ENCODE results near the gene KTN1.

KTN1 gene

DNA sequence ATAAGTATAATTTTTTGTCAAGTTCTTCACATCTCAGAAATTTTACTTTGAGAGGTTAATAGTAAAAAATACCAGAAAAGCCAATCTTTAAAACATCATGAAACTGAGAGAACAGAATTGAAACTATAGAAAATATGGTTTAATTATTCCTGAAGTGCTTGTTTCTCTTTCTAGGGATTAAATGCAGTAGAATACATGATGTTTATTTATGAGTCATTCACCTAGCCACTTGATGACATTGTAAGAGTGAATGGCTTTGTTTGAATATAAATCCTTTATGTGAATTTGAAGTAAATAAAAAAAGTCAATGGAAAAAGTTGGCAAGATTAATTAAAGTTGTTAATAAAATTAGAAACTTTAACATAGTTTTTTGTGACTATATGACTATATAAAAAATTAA, 48.4 kb downstream of the KTN1 start:
- no peaks in the 10 kb centered on the region for H3K9me3 ChIP-seq (ENCODE audit: control insufficient read depth, insufficient read depth, low read length)
- no peaks in the 10 kb centered on the region for H4K20me1 ChIP-seq (ENCODE audit: control insufficient read depth, insufficient read depth, low read depth, low read length)
- H3K27ac ChIP-seq (ENCODE audit: low read depth, low read length) = no peak overlapping the region
- H3K4me3 ChIP-seq (ENCODE audit: low read length) = no peak overlapping the region
- no peaks in the 10 kb centered on the region for H3K27me3 ChIP-seq (ENCODE audit: control insufficient read depth, low read length)
- H3F3A ChIP-seq (ENCODE audit: control insufficient read depth, insufficient read depth) = no peaks in the 10 kb centered on the region
- peaks cover 6% of the 10 kb centered on the region for H3K79me2 ChIP-seq (ENCODE audit: control insufficient read depth, low read length)
- H3K36me3 ChIP-seq (ENCODE audit: control insufficient read depth, low read length) = peaks cover 72% of the 10 kb centered on the region
- no peaks in the 10 kb centered on the region for H3K9me2 ChIP-seq (replicated peaks; ENCODE audit: control insufficient read depth, low read length)
- H3K4me2 ChIP-seq (ENCODE audit: low read length) = no peak overlapping the region
- no peak for TF ChIP-seq EZH2phosphoT487 (IDR thresholded peaks at IDR 0.05; ENCODE audit: borderline replicate concordance, low read length)
- TF ChIP-seq, protein P1, sequence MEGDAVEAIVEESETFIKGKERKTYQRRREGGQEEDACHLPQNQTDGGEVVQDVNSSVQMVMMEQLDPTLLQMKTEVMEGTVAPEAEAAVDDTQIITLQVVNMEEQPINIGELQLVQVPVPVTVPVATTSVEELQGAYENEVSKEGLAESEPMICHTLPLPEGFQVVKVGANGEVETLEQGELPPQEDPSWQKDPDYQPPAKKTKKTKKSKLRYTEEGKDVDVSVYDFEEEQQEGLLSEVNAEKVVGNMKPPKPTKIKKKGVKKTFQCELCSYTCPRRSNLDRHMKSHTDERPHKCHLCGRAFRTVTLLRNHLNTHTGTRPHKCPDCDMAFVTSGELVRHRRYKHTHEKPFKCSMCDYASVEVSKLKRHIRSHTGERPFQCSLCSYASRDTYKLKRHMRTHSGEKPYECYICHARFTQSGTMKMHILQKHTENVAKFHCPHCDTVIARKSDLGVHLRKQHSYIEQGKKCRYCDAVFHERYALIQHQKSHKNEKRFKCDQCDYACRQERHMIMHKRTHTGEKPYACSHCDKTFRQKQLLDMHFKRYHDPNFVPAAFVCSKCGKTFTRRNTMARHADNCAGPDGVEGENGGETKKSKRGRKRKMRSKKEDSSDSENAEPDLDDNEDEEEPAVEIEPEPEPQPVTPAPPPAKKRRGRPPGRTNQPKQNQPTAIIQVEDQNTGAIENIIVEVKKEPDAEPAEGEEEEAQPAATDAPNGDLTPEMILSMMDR (IDR thresholded peaks at IDR 0.05; ENCODE audit: low read depth, low read length, poor library complexity, severe bottlenecking) = no peak
- H3K4me1 ChIP-seq (ENCODE audit: control insufficient read depth, low read length) = no peaks in the 10 kb centered on the region

DNA sequence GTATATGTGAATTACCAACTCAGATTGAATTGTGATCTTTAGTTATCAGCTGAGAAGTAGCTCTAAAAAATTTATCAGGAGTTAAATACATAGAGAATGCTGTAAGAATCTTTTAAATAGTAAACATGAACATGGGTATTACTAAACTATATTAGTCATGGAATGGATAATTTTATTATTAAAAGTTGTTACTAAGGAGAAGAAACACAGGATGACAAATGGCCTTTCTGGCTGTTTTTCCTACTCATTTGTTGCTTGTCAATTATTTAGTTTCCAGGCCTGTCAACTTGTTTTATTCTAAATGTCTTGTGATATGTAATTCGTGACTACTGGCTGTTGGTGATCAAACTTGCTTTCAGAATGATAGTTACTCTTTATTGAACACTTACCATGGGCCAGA, 58.7 kb downstream of the KTN1 start:
- Histone ChIP-seq H3K4me2 (ENCODE audit: low read length) (no peak overlapping the region), H4K20me1 (ENCODE audit: control insufficient read depth, insufficient read depth, low read depth, low read length) (no peaks in the 10 kb centered on the region), H3K4me3 (ENCODE audit: low read length) (no peak overlapping the region), H3K27me3 (ENCODE audit: control insufficient read depth, low read length) (no peaks in the 10 kb centered on the region), H3K4me1 (ENCODE audit: control insufficient read depth, low read length) (no peaks in the 10 kb centered on the region), H3K27ac (ENCODE audit: low read depth, low read length) (no peak overlapping the region), H3K9me2 (replicated peaks; ENCODE audit: control insufficient read depth, low read length) (no peaks in the 10 kb centered on the region), H3K9me3 (ENCODE audit: control insufficient read depth, insufficient read depth, low read length) (no peaks in the 10 kb centered on the region), H3F3A (ENCODE audit: control insufficient read depth, insufficient read depth) (no peaks in the 10 kb centered on the region), H3K36me3 (ENCODE audit: control insufficient read depth, low read length) (peaks cover 93% of the 10 kb centered on the region), H3K79me2 (ENCODE audit: control insufficient read depth, low read length) (no peaks in the 10 kb centered on the region)
- TF ChIP-seq EZH2phosphoT487 (IDR thresholded peaks at IDR 0.05; ENCODE audit: borderline replicate concordance, low read length) = no peak
- TF ChIP-seq, protein P1 (IDR thresholded peaks at IDR 0.05; ENCODE audit: low read depth, low read length, poor library complexity, severe bottlenecking) = no peak

DNA sequence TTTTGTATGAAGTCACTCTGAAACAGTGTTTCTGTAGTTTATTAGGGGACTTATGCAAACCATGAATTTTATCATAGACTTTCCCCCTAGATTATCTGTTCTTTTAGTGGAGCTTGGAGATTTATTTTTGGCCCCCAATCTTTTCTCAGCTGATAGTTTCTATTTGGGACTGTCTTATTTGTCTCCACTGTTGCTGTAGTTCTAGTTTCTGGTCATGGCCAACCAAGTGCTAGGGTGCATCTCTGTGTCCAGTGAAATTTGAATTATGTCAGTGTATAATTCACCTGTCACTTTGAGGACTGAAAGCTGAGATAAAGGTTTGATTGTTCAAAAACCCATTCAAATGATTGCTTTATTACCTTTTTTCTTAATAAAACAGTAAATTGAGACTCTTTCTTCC, 61.3 kb downstream of the KTN1 start:
- no peak overlapping the region for H3K27ac ChIP-seq (ENCODE audit: low read depth, low read length)
- no peaks in the 10 kb centered on the region for H3K4me1 ChIP-seq (ENCODE audit: control insufficient read depth, low read length)
- H3F3A ChIP-seq (ENCODE audit: control insufficient read depth, insufficient read depth) = no peaks in the 10 kb centered on the region
- no peaks in the 10 kb centered on the region for H3K9me2 ChIP-seq (replicated peaks; ENCODE audit: control insufficient read depth, low read length)
- TF ChIP-seq, protein P1 (IDR thresholded peaks at IDR 0.05; ENCODE audit: low read depth, low read length, poor library complexity, severe bottlenecking) = no peak
- TF ChIP-seq EZH2phosphoT487 (IDR thresholded peaks at IDR 0.05; ENCODE audit: borderline replicate concordance, low read length) = no peak
- no peaks in the 10 kb centered on the region for H3K27me3 ChIP-seq (ENCODE audit: control insufficient read depth, low read length)
- H4K20me1 ChIP-seq (ENCODE audit: control insufficient read depth, insufficient read depth, low read depth, low read length) = no peaks in the 10 kb centered on the region
- H3K36me3 ChIP-seq (ENCODE audit: control insufficient read depth, low read length) = peaks cover 91% of the 10 kb centered on the region
- no peaks in the 10 kb centered on the region for H3K9me3 ChIP-seq (ENCODE audit: control insufficient read depth, insufficient read depth, low read length)
- H3K4me2 ChIP-seq (ENCODE audit: low read length) = no peak overlapping the region
- no peak overlapping the region for H3K4me3 ChIP-seq (ENCODE audit: low read length)
- H3K79me2 ChIP-seq (ENCODE audit: control insufficient read depth, low read length) = no peaks in the 10 kb centered on the region

DNA sequence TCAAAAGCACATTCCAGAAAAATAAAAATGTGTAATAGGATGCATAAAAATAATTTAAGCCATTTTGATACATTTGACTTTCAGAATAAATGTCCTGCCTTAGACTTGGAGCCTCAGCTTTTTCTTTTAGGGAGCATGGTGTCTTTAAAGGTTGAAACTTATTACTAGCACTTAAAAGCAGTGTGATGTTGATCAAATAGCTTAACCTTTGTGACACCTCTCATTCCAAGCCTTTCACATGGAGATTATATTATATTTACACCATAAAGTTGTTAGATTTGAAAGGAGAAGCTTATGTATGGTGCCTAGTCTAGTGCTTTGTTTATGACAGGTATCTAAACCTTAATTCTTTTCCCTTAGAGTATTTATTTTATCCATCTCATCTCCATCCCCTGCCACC, 61.9 kb downstream of the KTN1 start:
- no peaks in the 10 kb centered on the region for H3K27me3 ChIP-seq (ENCODE audit: control insufficient read depth, low read length)
- H3K4me2 ChIP-seq (ENCODE audit: low read length) = no peak overlapping the region
- no peak overlapping the region for H3K27ac ChIP-seq (ENCODE audit: low read depth, low read length)
- H3K79me2 ChIP-seq (ENCODE audit: control insufficient read depth, low read length) = no peaks in the 10 kb centered on the region
- no peaks in the 10 kb centered on the region for H3K9me3 ChIP-seq (ENCODE audit: control insufficient read depth, insufficient read depth, low read length)
- H3K9me2 ChIP-seq (replicated peaks; ENCODE audit: control insufficient read depth, low read length) = no peaks in the 10 kb centered on the region
- no peaks in the 10 kb centered on the region for H3F3A ChIP-seq (ENCODE audit: control insufficient read depth, insufficient read depth)
- peaks cover 91% of the 10 kb centered on the region for H3K36me3 ChIP-seq (ENCODE audit: control insufficient read depth, low read length)
- H3K4me3 ChIP-seq (ENCODE audit: low read length) = no peak overlapping the region
- H3K4me1 ChIP-seq (ENCODE audit: control insufficient read depth, low read length) = no peaks in the 10 kb centered on the region
- no peak for TF ChIP-seq EZH2phosphoT487 (IDR thresholded peaks at IDR 0.05; ENCODE audit: borderline replicate concordance, low read length)
- TF ChIP-seq, protein P1 (IDR thresholded peaks at IDR 0.05; ENCODE audit: low read depth, low read length, poor library complexity, severe bottlenecking) = no peak
- no peaks in the 10 kb centered on the region for H4K20me1 ChIP-seq (ENCODE audit: control insufficient read depth, insufficient read depth, low read depth, low read length)

Data from DOHH2 (cell line).